CD4-positive, alpha-beta T cell treated with Interleukin-6 for 4 hours (primary cell): ENCODE results near the gene CRYBB2.
A peak's percentile ranks its signal among the peaks of the same experiment; 100 is the strongest.
"Not testable (repeated sequence)": the region's sequence is repeated elsewhere in the genome, so short reads cannot be mapped to it uniquely, and the experiment has no call there.

ENCODE experiments used
- DNase-seq: peaks from one replicate; pipeline ENCODE4 v3.0.0-alpha.2; 2020; ENCODE audit warnings: mixed read lengths

Gene CRYBB2

DNA sequence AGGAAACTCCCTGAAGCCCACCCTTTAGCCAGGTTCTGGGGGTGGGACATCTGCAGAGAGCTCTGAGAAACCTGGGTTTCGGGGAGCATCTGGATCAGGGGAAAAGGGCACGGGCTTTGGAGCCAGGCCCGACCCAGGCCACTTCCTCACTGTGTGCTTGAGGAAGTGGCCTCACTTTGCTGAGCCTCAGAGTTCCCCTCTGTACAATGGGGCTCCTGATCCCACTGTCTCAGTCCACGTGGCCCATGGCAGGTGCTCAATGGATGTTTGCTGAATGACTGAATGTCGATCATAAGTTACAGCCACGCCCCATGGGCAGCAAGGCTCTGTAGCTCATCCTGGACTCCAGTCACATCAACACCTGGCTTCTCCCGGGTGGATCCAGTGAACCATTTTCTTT lies 18.5 kb upstream of the CRYBB2 start:
- no peak for DNase-seq

DNA sequence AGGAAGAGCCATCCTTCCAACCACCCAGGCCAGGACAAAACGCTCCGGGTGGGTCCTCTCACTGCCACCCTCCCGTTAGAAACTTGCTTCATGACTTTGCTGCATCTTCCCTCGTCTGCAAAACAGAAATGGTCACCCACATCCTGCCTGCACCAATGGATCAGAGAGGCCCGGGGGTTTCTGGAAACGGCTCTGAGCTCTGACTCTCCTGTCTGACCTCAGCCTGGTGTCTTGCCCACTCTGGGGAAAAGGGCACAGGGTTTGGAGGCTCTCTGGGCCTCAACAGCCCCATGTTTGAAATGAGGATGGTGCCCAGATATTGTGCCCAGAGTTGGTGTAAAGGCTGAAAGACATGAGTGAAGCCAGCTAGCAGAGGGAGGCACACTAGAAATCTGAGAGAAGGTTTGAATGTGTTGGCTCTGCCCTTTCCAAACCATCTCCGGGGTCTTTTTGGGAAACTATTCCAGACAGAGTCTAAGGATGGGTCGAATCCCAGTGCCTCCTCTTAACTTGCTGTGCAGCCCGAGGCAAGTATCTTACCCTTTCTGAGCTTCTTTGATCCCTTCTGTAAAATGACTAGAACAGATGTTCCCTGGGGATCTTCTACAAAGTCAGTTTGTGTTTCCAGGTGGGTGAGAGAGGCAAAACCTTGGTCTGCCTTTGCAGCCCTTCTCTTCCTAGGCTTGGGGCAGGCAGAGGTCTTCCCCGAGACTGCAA lies 17.7 kb upstream of the CRYBB2 start:
- no peak for DNase-seq

DNA sequence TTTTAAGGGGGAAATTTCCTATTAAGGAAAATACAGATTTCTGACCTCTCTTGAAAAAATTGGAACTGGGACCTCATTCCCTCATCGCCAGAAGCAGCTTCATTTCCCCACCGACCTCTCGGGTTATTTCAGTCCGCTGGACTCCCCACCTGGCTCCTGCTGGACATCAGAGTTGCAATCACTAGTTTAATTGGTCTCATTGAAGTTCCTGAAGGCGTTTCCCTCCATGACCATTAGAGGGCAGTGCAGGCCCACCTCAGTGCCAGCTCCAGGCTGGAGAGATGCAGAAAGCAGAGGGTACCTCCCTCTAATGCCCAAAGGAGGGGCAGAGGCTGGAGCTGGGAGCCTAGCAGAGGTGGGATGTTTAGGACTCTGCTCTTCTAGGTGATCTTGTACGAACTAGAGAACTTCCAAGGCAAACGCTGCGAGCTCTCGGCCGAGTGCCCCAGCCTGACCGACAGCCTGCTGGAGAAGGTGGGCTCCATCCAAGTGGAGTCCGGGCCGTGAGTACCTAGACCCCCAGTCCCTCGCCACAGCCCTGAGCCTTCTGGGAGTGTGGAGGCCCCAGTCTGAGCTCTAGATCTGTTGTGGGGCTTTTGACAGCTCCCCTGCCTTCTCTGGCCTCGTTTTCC lies 17.0 kb upstream of the CRYBB2 start:
- DNase-seq, result peak; percentile 57

DNA sequence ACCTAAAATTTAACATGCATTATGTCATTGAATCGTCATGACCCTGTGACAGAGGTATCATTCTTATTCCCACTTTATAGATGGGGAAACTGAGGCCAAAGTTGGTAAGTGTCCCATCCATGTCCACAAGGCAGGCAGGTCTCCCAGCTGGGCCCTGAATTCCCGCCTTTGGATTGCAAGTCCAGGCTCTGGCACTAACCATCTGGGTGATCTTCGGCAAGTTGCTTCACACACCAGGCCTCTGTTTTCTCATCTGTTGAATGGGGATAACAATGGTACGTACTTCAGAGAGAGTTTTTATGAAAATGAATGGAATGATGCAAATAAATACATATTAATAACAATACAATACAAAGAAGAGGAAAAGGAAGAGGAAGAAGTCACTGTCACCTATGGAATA lies 16.4 kb upstream of the CRYBB2 start:
- DNase-seq, result no peak

DNA sequence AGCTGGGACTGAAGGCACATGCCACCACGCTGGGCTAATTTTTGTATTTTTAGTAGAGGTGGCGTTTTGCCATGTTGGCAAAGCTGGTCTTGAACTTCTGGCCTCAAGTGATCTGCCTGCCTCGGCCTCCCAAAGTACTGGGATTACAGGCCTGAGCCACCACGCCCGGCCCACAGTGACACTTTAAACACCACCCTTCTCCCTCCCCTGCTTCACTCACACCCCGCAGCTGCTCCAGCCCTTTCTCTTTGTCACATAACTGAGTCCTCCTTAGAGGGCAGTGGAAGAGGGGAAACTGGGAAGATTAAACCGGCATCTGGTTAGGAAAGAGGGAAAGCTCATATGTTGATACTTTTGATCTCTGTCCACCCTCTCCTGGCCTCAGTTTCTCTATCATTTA lies 14.9 kb upstream of the CRYBB2 start:
- not testable (repeated sequence) for DNase-seq

DNA sequence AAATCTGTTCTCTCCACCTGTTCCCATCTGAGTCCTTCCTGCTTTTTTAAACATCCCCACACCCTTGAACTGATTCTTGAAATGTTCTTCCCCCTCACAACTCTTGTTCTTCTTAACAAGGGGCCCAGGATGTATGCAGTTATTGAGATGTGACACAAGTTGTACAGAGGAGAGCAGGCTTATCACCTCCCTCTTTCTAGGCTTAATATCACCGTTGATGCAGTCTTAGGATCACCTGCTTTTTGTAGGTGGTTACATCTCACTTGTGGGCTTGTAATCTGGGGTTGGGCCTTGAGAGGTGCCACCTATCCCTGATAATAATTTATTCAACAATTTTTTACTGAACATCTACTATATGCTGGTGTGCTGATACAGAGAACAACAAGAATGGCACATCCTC lies 13.6 kb upstream of the CRYBB2 start:
- no peak for DNase-seq

DNA sequence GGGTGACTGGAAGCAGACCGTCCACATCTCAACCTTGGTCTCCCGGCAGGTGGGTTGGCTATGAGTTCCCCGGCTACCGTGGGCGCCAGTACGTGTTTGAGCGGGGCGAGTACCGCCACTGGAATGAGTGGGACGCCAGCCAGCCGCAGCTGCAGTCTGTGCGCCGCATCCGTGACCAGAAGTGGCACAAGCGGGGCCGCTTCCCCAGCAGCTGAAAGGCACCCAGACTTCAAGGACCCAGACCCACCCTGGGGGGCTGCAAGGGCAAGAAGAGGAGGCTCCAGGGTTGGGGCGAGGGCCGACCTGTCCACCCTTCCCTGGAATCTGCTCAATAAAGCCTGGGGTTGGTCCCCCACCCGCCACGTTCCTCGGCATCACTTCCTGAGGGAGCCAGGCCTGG lies 12.4 kb upstream of the CRYBB2 start:
- DNase-seq, result no peak

DNA sequence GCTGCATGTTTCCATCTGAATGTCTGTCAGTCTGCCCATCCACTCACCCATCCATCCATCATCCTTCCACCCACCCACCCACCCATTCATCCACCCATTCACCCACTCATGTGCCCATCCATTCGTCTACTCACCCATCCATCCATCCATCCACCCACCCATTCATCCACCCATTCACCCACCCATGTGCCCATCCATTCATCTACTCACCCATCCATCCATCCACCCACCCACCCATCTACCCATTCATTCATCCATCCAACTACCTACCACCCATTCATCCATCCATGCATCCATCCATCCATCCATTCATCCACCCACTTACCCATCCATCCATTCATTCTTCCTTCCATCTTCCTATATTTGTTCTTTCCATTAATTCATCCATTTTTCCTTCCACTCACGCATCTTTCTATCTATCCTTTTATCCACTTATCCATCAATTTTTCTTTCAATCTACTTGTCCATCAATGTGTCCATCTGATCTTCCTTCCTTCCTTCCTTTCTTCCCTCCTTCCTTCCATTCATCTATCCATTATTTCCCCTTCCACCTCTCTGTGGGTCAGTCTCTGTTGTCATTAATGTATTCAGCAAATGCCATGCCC lies 11.8 kb upstream of the CRYBB2 start:
- no peak for DNase-seq

DNA sequence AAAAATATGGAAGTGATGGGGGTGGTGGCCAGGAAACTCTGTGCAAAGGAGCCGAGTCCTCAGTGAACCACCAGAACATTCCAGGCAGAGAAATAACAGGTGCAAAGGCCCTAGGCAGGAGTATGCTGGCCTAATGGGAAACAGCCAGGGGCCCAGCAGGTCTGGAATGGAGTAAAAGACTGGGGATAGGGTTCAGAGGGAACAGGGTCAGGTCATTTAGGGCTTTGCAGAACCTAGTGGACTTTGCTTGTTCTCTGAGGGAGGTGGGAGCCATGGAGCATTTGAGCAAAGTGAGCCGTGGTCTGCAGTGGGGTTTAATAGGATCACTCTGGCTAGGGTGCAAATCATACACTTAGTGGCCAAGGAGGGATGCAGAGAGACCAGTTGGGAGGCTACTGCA lies 11.1 kb upstream of the CRYBB2 start:
- no peak for DNase-seq

DNA sequence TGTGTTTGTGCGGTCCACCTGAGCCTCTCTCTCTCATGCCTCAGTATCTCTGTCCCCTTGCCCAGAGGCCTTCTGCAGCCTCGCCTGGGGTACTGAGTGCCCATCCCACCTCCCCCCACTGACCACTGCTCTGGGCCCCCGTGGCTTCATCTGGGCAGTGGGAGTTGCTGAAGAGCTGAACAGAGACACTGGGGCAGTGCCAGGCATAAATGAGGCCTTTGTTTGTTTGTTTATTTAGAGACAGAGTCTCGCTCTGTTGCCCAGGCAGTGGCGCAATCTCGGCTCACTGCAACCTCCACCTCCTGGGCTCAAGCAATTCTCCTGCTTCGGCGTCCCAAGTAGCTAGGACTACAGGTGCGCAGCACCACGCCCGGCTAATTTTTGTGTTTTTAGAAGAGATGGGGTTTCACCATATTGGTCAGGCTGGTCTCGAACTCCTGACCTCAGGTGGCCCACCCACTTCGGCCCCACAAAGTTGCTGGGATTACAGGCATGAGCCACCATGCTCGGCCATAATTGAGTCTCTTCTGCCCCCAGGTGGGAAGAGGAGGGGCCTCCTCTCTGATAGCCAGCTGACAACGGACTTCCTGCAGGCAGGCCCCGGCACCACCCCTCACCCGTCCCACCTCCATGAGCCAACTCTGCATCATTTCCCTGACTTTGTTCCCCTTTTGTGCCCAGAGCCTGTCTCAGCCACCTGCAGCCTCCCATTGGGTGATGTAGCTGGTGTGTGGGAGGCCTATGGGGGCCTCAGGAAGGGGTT lies 10.5 kb upstream of the CRYBB2 start:
- no peak for DNase-seq

DNA sequence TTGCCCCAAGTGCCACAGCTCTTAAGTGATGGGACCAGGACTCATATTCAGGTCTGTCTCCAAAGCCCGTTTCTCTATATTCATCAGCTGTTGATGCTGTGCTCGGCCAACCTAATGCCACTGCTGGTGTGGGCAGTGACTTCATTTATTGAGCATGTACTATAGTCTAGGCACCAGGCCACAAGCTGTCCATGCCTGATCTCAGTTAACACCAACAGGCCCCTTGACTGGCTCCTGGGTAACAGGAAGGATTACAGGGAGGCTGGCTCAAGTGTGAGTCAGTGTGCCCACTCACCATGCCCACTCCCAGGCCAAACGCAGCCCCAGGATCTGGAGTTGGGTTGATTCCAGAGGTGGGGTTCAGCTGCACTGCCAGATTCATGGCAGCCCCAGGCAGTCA lies 8.6 kb upstream of the CRYBB2 start:
- DNase-seq, result no peak

DNA sequence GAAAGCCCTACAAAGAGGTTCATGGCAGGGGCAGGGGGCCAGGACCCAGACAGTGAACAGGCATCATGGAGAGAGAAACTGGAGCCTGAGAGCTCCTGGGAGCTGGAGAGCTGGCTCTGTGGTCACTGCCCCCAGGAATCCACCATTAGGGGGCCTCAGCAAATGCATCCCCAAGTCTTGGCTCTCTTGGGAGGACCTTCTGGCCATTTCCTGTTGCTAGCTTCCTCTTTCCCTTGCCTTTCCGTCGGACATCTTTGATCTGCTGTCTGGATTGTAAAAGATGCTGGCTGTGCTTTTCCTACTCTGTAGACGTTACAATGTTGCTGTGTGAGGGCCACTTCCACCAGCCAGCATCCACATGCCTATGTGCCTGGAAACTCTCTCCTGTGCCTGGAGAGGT lies 7.1 kb upstream of the CRYBB2 start:
- DNase-seq, result no peak

DNA sequence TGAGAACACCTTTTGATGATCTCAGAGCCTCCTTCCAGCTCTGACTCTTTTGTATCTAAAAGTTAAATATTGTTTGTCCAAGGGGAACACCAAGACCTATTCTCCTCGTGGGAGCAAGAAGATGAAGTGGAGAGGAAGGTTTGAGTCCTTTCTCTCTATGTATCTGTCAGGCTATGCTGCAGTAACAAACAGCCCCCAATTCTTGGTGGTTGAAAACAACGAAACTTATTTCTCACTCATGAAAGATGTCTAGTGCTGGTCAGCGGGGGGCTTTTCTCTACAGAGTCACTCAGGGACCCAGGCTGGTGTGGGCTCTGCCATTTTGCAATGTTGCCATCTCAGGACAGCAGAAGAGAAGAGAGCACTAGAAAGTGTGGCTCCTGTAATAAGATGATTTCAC lies 6.2 kb upstream of the CRYBB2 start:
- no peak for DNase-seq

DNA sequence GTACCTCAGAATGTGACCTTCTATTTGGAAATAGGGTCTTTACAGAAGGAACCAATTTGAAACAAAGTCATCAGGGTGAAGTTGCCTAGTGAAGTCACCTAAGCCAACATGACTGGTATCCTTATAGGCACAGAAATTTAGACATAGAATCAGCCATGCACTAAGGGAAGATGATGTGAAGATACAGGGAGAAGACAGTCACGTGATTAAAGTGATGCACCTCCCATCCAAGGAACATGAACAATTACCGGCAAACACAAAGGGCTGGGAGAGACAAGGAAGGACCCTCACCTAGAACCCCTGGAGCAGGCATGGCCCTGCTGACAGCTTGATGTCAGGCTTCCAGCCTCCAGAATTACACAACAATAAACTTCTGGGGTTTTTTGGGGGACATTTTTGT lies 3.2 kb upstream of the CRYBB2 start:
- DNase-seq, result no peak

DNA sequence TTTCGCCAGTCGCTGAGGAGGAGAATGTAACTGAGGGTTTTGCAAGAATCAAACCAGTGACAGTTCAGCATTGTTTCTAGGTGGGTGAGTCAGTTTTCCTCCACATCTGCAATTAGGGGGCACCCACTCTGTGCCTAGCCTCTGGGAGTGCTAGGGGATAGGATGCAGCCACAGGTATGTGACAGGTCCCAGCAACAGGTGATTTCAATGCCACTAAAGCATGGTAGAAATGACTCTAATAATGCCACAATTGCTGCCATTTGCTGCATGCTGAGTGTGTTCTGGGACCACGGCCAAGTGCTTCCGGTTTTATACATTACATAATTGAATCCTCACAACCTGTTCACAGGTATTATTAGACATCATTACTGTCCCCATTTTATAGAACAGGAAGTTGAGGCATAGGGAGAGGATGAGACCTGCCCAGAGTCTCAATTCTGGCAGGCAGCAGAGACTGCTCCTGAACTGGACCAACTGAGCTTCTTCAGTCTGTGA lies 556 bp downstream of the CRYBB2 start:
- DNase-seq, result no peak

DNA sequence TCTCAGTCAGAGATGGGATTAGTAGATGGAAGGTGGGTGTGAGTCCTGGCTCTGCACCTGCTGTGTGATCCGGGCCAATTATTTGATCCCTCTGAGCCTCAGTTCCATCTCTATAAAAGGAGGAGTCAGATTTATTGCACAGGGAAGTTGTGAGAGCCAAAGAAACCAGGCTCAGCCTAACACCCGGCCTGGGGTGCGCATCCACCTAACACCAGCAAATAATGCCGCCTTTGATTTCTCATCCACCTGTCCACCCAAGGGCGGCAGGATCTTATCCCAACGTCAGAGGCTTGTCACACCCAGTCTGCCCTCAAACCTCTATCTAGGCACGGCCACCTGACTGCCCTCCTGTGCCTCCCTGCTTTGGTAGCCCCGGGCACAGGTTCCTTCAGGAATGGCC lies 2.4 kb downstream of the CRYBB2 start:
- DNase-seq, result no peak

DNA sequence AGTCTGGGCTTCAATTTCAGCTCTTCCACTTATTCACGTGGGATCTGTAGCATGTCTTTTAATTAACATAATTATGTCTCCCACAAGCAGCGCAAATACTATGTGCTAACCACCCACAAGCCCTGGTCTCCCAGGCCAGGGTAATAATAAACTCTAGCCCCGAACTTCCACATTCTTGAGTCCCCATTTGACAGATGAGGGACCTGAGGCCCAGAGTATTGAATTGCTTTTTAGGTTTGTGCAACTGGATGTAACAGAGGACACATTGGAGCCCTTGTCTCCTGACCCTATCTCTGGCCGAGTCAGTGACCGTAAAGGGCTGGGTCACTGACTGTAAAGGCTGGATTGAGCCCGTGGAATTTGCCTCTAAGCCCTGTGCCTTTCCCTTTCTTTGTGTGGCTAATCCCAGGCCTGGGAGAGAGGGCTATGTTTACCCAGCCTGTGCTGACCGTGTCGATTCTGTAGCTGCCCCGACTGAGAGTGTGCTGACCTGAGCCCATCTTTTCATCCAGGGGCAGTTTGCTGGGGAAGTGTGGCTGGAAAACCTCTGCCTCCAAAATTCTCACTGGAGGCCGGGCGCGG lies 3.9 kb downstream of the CRYBB2 start:
- DNase-seq, result no peak

DNA sequence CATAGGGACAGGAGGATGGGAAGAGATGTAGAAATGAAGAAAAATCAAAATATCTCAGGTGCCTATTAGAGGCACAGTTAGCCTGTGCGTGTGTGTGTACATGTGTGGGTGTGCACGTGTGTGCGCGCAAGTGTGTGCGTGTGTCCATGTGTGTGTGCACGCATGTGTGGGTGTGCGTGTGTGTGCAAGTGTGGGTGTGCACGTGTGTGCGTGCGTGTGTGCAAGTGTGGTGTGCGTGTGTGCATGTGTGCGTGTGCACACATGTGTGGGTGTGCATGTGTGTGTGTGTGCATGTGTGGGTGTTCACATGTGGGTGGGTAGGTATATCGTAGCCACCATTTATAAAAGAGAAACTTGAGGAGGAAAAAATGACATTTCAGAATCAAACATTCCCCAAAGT lies 9.4 kb downstream of the CRYBB2 start:
- no peak for DNase-seq

DNA sequence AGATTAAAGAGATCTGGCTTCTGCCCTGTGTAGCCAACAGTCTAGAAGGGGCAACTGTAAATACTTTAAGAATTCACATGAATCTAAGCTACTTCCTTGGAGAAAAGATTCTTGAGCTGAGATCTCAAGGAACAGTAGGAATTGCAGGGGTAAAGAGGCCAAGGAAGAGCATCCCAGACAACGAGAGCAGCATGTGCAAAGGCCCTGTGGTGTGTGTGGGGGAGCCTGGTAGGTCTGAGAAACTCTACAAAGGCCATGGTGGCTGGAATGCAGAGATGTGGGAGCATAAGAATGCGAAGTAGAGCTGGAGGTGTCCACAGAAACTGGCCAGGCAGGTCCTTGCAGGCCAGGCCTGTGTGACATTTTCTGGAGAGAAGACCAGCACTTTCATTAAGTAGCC lies 11.3 kb downstream of the CRYBB2 start:
- DNase-seq, result not testable (repeated sequence)

DNA sequence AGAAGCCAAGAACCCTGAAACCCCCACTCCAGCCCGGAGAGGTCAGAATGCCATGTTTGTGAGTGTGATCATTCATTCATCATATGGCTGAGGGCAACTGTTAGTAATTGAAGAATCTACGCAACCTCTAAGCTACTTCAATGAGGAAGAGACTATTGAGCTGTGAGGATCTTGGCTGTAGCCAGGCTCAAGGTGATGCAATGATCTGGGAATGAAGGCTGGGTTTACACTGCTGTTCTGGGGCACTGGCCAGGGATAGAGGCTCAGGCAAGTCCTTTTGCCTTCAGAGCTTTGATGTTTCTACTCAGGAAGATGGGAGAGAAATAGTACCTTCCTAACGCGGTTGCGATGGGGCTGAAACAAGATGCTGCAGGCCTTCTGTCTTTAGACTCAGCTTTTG lies 12.9 kb downstream of the CRYBB2 start:
- DNase-seq, result no peak

DNA sequence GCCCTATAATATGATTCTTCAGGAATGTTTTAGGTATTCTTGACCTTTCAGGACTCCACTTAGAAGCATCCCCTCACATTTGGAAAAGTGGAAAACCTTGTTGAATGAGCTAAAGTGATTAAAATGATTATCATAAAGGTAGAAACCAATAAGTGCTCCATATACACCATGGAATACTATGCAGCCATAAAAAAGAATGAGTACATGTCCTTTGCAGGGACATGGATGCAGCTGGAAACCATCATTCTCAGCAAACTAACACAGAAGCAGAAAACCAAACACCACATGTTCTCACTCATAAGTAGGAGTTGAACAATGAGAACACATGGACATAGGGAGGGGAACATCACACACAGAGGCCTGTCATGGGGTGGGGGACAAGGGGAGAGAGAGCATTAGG lies 14.3 kb downstream of the CRYBB2 start:
- not testable (repeated sequence) for DNase-seq

DNA sequence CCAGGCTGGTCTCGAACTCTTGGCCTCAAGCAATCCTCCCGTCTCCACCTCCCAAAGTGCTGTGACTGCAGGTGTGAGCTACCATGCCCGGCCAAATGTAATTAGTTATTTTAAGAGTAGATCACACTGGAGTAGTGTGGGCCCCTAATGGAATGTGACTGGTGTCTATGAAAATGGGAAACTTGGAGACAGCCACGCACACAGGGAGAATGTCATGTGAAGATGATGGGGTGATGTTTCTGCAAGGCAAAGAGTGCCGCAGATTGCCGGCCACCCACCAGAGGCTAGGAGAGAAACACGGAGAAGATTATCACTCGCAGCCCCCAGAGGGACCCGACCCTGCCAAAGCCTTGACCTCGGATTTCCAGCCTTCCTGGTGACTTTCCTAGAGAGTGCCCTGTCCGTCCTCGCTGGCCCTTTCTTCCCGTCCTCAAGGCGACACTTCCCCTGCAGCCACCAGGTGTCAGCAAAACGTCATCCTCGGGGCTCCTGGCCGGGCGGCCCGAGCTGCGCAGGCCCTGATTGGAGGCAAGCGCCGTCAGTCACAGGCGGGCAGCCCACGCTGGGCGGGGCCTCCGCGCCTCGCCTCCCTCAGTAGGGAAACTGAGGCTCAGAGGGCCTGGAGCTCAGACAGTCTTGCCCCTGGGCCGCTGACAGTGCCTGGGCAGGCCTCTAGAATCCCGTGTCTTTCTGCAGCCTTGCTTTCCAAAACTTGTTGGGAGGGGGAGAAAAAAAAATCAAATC lies 16.3 kb downstream of the CRYBB2 start:
- peak; percentile 54 for DNase-seq

DNA sequence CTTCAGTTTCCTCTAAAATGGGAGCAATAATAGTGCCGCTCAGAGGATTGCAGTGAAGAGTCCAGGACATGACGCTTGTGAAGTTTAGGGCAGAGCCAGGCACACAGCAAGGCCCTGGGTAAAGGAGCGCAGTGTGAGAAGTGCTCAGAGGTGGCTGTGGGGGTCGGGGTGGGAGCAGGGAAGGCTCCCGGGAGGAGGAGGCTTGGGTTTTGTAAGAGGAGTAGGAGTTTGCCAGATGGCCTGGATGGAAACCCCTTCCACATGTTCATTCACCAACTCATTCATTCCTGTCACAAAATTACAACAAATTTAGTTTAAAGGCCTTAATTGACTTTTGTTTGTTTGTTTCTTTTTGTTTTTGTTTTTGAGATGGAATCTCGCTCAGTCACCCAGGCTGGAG lies 17.0 kb downstream of the CRYBB2 start:
- no peak for DNase-seq
